ENCODE results near the gene DOCK10. TPM values are rescaled to one million over a fixed set of nuclear protein-coding genes. Genes with fewer than 3 reads are reported as not detected.

The DOCK10 gene
- total RNA-seq, 1 donor from 2014 or later = 9.8 TPM

- no peaks in the 10 kb centered on the region for H3K36me3 ChIP-seq
- intact Hi-C loops (cut with DNase I) = no loop called here
- no peaks in the 10 kb centered on the region for H3K9me3 ChIP-seq
- TF ChIP-seq POLR2A (IDR thresholded peaks at IDR 0.05) (no peak), CTCF (IDR thresholded peaks at IDR 0.05) (no peak), POLR2AphosphoS5 (IDR thresholded peaks at IDR 0.05; ENCODE audit: insufficient read depth in 1 of 2, low read depth in 1 of 2) (no peak)
- H3K4me1 ChIP-seq = no peaks in the 10 kb centered on the region
- H3K27me3 ChIP-seq = no peaks in the 10 kb centered on the region
- no peak overlapping the region for H3K27ac ChIP-seq
- H3K4me3 ChIP-seq = no peak overlapping the region
- no peak for DNase-seq (ENCODE audit: extremely low spot score in 2 of 2)
Measured at GRCh38 chr2:225083276-225083675, 41.0 kb upstream of the DOCK10 start.

GRCh38 chr2:225076125-225076524 lies 33.9 kb upstream of the DOCK10 start:
- no peaks in the 10 kb centered on the region for H3K4me1 ChIP-seq
- no peaks in the 10 kb centered on the region for H3K9me3 ChIP-seq
- intact Hi-C loops (cut with DNase I) = no loop called here
- no peaks in the 10 kb centered on the region for H3K27me3 ChIP-seq
- TF ChIP-seq POLR2AphosphoS5 (IDR thresholded peaks at IDR 0.05; ENCODE audit: insufficient read depth in 1 of 2, low read depth in 1 of 2) = no peak
- no peak for TF ChIP-seq POLR2A (IDR thresholded peaks at IDR 0.05)
- no peak for TF ChIP-seq CTCF (IDR thresholded peaks at IDR 0.05)
- H3K36me3 ChIP-seq = no peaks in the 10 kb centered on the region
- no peak overlapping the region for H3K4me3 ChIP-seq
- DNase-seq (ENCODE audit: extremely low spot score in 2 of 2) = no peak
- no peak overlapping the region for H3K27ac ChIP-seq

- no peak overlapping the region for H3K4me3 ChIP-seq
- TF ChIP-seq POLR2AphosphoS5 (IDR thresholded peaks at IDR 0.05; ENCODE audit: insufficient read depth in 1 of 2, low read depth in 1 of 2) (no peak), POLR2A (IDR thresholded peaks at IDR 0.05) (no peak), CTCF (IDR thresholded peaks at IDR 0.05) (no peak)
- H3K27ac ChIP-seq = no peak overlapping the region
- no peaks in the 10 kb centered on the region for H3K27me3 ChIP-seq
- no peak for DNase-seq (ENCODE audit: extremely low spot score in 2 of 2)
- intact Hi-C loops (cut with DNase I) = no loop called here
- no peaks in the 10 kb centered on the region for H3K9me3 ChIP-seq
- H3K4me1 ChIP-seq = no peaks in the 10 kb centered on the region
- no peaks in the 10 kb centered on the region for H3K36me3 ChIP-seq
Measured at GRCh38 chr2:225074919-225075681, 32.8 kb upstream of the DOCK10 start.

GRCh38 chr2:225074366-225074765 lies 32.1 kb upstream of the DOCK10 start:
- Histone ChIP-seq H3K4me3 (no peak overlapping the region), H3K27ac (no peak overlapping the region), H3K9me3 (no peaks in the 10 kb centered on the region), H3K27me3 (no peaks in the 10 kb centered on the region), H3K4me1 (no peaks in the 10 kb centered on the region), H3K36me3 (no peaks in the 10 kb centered on the region)
- intact Hi-C loops (cut with DNase I) = no loop called here
- TF ChIP-seq POLR2AphosphoS5 (IDR thresholded peaks at IDR 0.05; ENCODE audit: insufficient read depth in 1 of 2, low read depth in 1 of 2) (no peak), POLR2A (IDR thresholded peaks at IDR 0.05) (no peak)
- DNase-seq (ENCODE audit: extremely low spot score in 2 of 2) = no peak

GRCh38 chr2:225073198-225073597 lies 30.9 kb upstream of the DOCK10 start:
- no peak overlapping the region for H3K27ac ChIP-seq
- H3K4me1 ChIP-seq = no peaks in the 10 kb centered on the region
- intact Hi-C loops (cut with DNase I) = no loop called here
- no peak overlapping the region for H3K4me3 ChIP-seq
- no peaks in the 10 kb centered on the region for H3K36me3 ChIP-seq
- no peaks in the 10 kb centered on the region for H3K9me3 ChIP-seq
- H3K27me3 ChIP-seq = no peaks in the 10 kb centered on the region
- DNase-seq (ENCODE audit: extremely low spot score in 2 of 2) = no peak
- TF ChIP-seq POLR2AphosphoS5 (IDR thresholded peaks at IDR 0.05; ENCODE audit: insufficient read depth in 1 of 2, low read depth in 1 of 2) (no peak), CTCF (IDR thresholded peaks at IDR 0.05) (no peak), POLR2A (IDR thresholded peaks at IDR 0.05) (no peak)

Measured in vagina (tissue), 2 donors.